Ishikawa (cell line): ENCODE measurements around the gene PDGFC.
A peak's percentile ranks its signal among the peaks of the same experiment; 100 is the strongest.

Experiments
- CEBPB ChIP-seq: IDR thresholded peaks from 2 replicates; pipeline ENCODE4 v1.6.1; 2012
- CREB1 ChIP-seq: IDR thresholded peaks from 2 replicates; pipeline ENCODE4 v1.6.1; 2012; ENCODE audit warnings: low read depth
- EGR1 ChIP-seq: IDR thresholded peaks from 2 replicates; pipeline ENCODE4 v1.6.1; 2012
- EP300 ChIP-seq: IDR thresholded peaks from 2 replicates; pipeline ENCODE4 v1.6.1; 2012; ENCODE audit warnings: borderline replicate concordance
- FOXM1 ChIP-seq: IDR thresholded peaks from 2 replicates; pipeline ENCODE4 v1.6.1; 2012; ENCODE audit warnings: low read depth, borderline replicate concordance
- MAX ChIP-seq: IDR thresholded peaks from 2 replicates; pipeline ENCODE4 v1.6.1; 2012
- NFIC ChIP-seq: IDR thresholded peaks from 2 replicates; pipeline ENCODE4 v1.6.1; 2012
- RAD21 ChIP-seq: IDR thresholded peaks from 2 replicates; pipeline ENCODE4 v1.6.1; 2012; ENCODE audit warnings: low read depth
- REST ChIP-seq: IDR thresholded peaks from 2 replicates; pipeline ENCODE4 v1.6.1; 2012; ENCODE audit warnings: low read depth, mild to moderate bottlenecking
- TAF1 ChIP-seq: IDR thresholded peaks from 2 replicates; pipeline ENCODE4 v1.6.1; 2012; ENCODE audit warnings: low read depth, mild to moderate bottlenecking
- TCF12 ChIP-seq: IDR thresholded peaks from 2 replicates; pipeline ENCODE4 v1.6.1; 2012; ENCODE audit warnings: low read depth
- TEAD4 ChIP-seq: IDR thresholded peaks from 2 replicates; pipeline ENCODE4 v1.6.1; 2012
- USF1 ChIP-seq: IDR thresholded peaks from 2 replicates; pipeline ENCODE4 v1.6.1; 2012
- YY1 ChIP-seq: IDR thresholded peaks from 2 replicates; pipeline ENCODE4 v1.6.1; 2012; ENCODE audit warnings: low read depth
- ZBTB7A ChIP-seq: IDR thresholded peaks from 2 replicates; pipeline ENCODE4 v1.6.1; 2012; ENCODE audit warnings: low read depth

The PDGFC gene

GRCh38 chr4:156931267-156931666, 40.3 kb downstream of the PDGFC start:
- no peak for TF ChIP-seq YY1
- peak; percentile 80; the same call in 1 of the 2 replicates for TF ChIP-seq FOXM1
- TF ChIP-seq TAF1, result no peak
- peak; percentile 85 for TF ChIP-seq TCF12
- TF ChIP-seq ZBTB7A, result no peak
- TF ChIP-seq EGR1, result no peak
- TF ChIP-seq MAX, result peak; percentile 73
- TF ChIP-seq RAD21, result no peak
- peak; percentile 92 for TF ChIP-seq EP300
- peak; percentile 93 for TF ChIP-seq NFIC
- TF ChIP-seq REST, result no peak
- no peak for TF ChIP-seq CREB1
- TF ChIP-seq USF1, result no peak
- TF ChIP-seq CEBPB, result peak; percentile 78
- TF ChIP-seq TEAD4, result 0 out of 2 replicates have a peak, but pooled peaks have one; percentile 39

- TF ChIP-seq CREB1, result no peak
- no peak for TF ChIP-seq MAX
- TF ChIP-seq ZBTB7A, result no peak
- TF ChIP-seq USF1, result no peak
- TF ChIP-seq REST, result no peak
- no peak for TF ChIP-seq TEAD4
- no peak for TF ChIP-seq CEBPB
- TF ChIP-seq EP300, result no peak
- TF ChIP-seq RAD21, result no peak
- no peak for TF ChIP-seq YY1
- TF ChIP-seq NFIC, result no peak
- TF ChIP-seq TAF1, result no peak
- no peak for TF ChIP-seq TCF12
- no peak for TF ChIP-seq EGR1
- TF ChIP-seq FOXM1, result no peak
Observed at GRCh38 chr4:156929386-156930105, 42.1 kb downstream of the PDGFC start.

- TF ChIP-seq MAX (no peak), FOXM1 (no peak), EGR1 (no peak), YY1 (no peak), CREB1 (no peak), NFIC (no peak), USF1 (no peak), REST (no peak), TCF12 (no peak), TEAD4 (no peak), TAF1 (no peak), ZBTB7A (no peak), CEBPB (no peak), RAD21 (no peak), EP300 (no peak)
Observed at GRCh38 chr4:156924774-156925315, 46.8 kb downstream of the PDGFC start.
